ENCODE measurements around the gene PROK1.
A peak's percentile ranks its signal among the peaks of the same experiment; 100 is the strongest.
"Not testable (repeated sequence)": the region's sequence is repeated elsewhere in the genome, so short reads cannot be mapped to it uniquely, and the experiment has no call there.

Gene PROK1

GRCh38 chr1:110450929-110451328 lies at the start of gene PROK1:
Gene PROK1, plus strand, starts transcription at chr1:110451149. Its CDS starts 68 bp downstream, at chr1:110451217.
- DNase-seq: no peak

- DNase-seq: no peak
These were observed 47.1 kb upstream of the PROK1 start for GRCh38 chr1:110403805-110404204.

GRCh38 chr1:110404401-110404800 lies 46.5 kb upstream of the PROK1 start:
- no peak for DNase-seq

- DNase-seq: not testable (repeated sequence)
These were observed 44.5 kb upstream of the PROK1 start for GRCh38 chr1:110406407-110406806.

GRCh38 chr1:110407260-110408210 lies 43.4 kb upstream of the PROK1 start, which contains the start of gene LAMTOR5:
Gene LAMTOR5, minus strand, starts transcription at chr1:110407694. Its CDS starts 74 bp downstream, at chr1:110407620.
- DNase-seq: peak; percentile 85

- no peak for DNase-seq
These were observed 42.5 kb upstream of the PROK1 start for GRCh38 chr1:110408488-110408887.

GRCh38 chr1:110409316-110409715 lies 41.6 kb upstream of the PROK1 start:
- DNase-seq: no peak

- DNase-seq: no peak
These were observed 39.7 kb upstream of the PROK1 start for GRCh38 chr1:110411173-110411735.

GRCh38 chr1:110412576-110412975 lies 38.4 kb upstream of the PROK1 start:
- DNase-seq: peak; percentile 36

- not testable (repeated sequence) for DNase-seq
These were observed 37.9 kb upstream of the PROK1 start for GRCh38 chr1:110413045-110413444.

GRCh38 chr1:110418729-110419128 lies 32.2 kb upstream of the PROK1 start:
- DNase-seq: no peak

GRCh38 chr1:110420023-110420662 lies 30.8 kb upstream of the PROK1 start:
- DNase-seq: no peak

- no peak for DNase-seq
These were observed 29.8 kb upstream of the PROK1 start for GRCh38 chr1:110420874-110421793.

GRCh38 chr1:110424699-110425611 lies 26.0 kb upstream of the PROK1 start:
- no peak for DNase-seq

- DNase-seq: no peak
These were observed 25.3 kb upstream of the PROK1 start for GRCh38 chr1:110425612-110426152.

GRCh38 chr1:110426854-110427253 lies 24.1 kb upstream of the PROK1 start:
- no peak for DNase-seq

- DNase-seq: no peak
These were observed 22.0 kb upstream of the PROK1 start for GRCh38 chr1:110428946-110429345.

GRCh38 chr1:110430366-110430765 lies 20.6 kb upstream of the PROK1 start:
- DNase-seq: no peak

- DNase-seq: no peak
These were observed 20.0 kb upstream of the PROK1 start for GRCh38 chr1:110430901-110431300.

GRCh38 chr1:110433213-110433612 lies 17.7 kb upstream of the PROK1 start:
- no peak for DNase-seq

GRCh38 chr1:110433803-110434202 lies 17.1 kb upstream of the PROK1 start:
- peak; percentile 67 for DNase-seq

All from NCI-H510A treated with DMSO at 0.1 percent for 48 hours (cell line).